ENCODE data around the gene STRN. TPM values are rescaled to one million over a fixed set of nuclear protein-coding genes. Genes with fewer than 3 reads are reported as not detected.

STRN gene, protein sequence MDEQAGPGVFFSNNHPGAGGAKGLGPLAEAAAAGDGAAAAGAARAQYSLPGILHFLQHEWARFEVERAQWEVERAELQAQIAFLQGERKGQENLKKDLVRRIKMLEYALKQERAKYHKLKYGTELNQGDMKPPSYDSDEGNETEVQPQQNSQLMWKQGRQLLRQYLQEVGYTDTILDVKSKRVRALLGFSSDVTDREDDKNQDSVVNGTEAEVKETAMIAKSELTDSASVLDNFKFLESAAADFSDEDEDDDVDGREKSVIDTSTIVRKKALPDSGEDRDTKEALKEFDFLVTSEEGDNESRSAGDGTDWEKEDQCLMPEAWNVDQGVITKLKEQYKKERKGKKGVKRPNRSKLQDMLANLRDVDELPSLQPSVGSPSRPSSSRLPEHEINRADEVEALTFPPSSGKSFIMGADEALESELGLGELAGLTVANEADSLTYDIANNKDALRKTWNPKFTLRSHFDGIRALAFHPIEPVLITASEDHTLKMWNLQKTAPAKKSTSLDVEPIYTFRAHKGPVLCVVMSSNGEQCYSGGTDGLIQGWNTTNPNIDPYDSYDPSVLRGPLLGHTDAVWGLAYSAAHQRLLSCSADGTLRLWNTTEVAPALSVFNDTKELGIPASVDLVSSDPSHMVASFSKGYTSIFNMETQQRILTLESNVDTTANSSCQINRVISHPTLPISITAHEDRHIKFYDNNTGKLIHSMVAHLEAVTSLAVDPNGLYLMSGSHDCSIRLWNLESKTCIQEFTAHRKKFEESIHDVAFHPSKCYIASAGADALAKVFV
- 21.7 and 22.3 TPM in 2 replicates for total RNA-seq

DNA sequence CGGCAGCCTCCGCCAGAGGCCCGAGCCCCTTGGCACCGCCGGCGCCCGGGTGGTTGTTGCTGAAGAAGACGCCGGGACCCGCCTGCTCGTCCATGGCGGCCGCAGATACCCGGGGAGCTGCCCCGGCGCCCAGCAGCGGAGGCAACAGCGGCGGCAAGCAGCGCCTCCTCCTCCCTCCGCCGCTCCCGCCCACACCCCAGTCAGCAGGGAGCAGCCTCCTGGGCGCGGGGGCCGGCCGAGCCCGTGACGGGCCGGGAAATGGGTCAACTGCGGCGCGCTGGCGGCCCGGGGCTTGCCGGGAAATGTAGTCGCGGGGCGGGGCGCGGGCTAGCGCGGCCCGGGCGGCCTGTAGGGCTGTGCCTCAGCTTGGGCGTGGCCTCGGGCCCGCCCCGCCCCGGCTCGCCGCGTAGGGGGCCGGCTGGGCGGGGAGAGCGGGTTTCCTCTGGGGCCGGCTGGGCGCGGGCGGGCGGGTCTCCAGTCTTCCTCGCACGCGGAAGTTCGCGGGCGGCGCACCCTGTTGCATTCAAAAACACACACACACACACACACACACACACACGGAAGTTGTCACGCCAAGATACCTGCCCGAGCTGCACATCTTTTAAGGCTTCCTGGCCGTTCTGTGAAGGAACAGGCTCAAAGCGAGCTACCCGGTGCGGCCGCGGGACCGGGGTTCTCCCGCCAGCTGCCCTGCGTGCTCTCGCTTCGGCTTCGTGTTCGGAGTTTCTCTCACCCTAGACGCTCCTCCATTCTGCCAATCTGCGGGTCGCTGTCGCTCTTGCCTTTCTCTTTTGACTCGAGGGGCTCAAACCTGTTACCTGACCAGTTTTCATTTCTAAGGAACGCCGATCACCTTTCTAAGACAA lies at the start of gene STRN:
TSS of gene STRN (minus strand) at position 167 of the 866 bp plus-strand sequence. CDS start at position 94, 73 bp downstream.

Other genes with a start within 250 kb of the STRN start
- gene HEATR5B, start 117.8 kb upstream of the STRN start, total RNA-seq, result 20.2 and 23.3 TPM in 2 replicates
- gene GPATCH11, start 118.0 kb upstream of the STRN start, total RNA-seq, result 5.0 and 6.3 TPM in 2 replicates
- gene EIF2AK2, start 190.4 kb upstream of the STRN start, total RNA-seq, result 37.3 and 50.3 TPM in 2 replicates
- not detected in 2 replicates for gene SULT6B1, start 222.1 kb upstream of the STRN start, total RNA-seq
- gene CEBPZOS, start 230.0 kb upstream of the STRN start, total RNA-seq, result 16.7 and 18.2 TPM in 2 replicates